Stimulated activated CD4-positive, alpha-beta T cell treated with anti-CD3 and anti-CD28 coated beads, Interleukin-12 subunit alpha, Interleukin-12 subunit beta, amount 100 ng/mL, for 4 hours (primary cell): ENCODE measurements around the gene FYN.

ENCODE experiments used
- DNase-seq: peaks from one replicate; pipeline ENCODE4 v3.0.0-alpha.2; 2020

The FYN gene

GRCh38 chr6:111829998-111830397, 43.3 kb downstream of the FYN start:
- DNase-seq = no peak

- no peak for DNase-seq
Observed at GRCh38 chr6:111829581-111829980, 43.7 kb downstream of the FYN start.

GRCh38 chr6:111828809-111829208, 44.4 kb downstream of the FYN start:
- DNase-seq = no peak

GRCh38 chr6:111825439-111826086, 47.7 kb downstream of the FYN start:
- DNase-seq = no peak

- no peak for DNase-seq
Observed at GRCh38 chr6:111824608-111825337, 48.5 kb downstream of the FYN start.

- DNase-seq = no peak
Observed at GRCh38 chr6:111823831-111824607, 49.2 kb downstream of the FYN start.

- DNase-seq = no peak
Observed at GRCh38 chr6:111823012-111823411, 50.2 kb downstream of the FYN start.

- no peak for DNase-seq
Observed at GRCh38 chr6:111819458-111819857, 53.8 kb downstream of the FYN start.

GRCh38 chr6:111818539-111819226, 54.6 kb downstream of the FYN start:
- DNase-seq = no peak

- no peak for DNase-seq
Observed at GRCh38 chr6:111817451-111818120, 55.7 kb downstream of the FYN start.

GRCh38 chr6:111813677-111814310, 59.5 kb downstream of the FYN start:
- no peak for DNase-seq

GRCh38 chr6:111813237-111813636, 60.0 kb downstream of the FYN start:
- no peak for DNase-seq

GRCh38 chr6:111812060-111813038, 60.9 kb downstream of the FYN start:
- DNase-seq = no peak

- DNase-seq = no peak
Observed at GRCh38 chr6:111810294-111811131, 62.7 kb downstream of the FYN start.

GRCh38 chr6:111809766-111810165, 63.5 kb downstream of the FYN start:
- DNase-seq = no peak

- DNase-seq = no peak
Observed at GRCh38 chr6:111809264-111809663, 64.0 kb downstream of the FYN start.

- DNase-seq = no peak
Observed at GRCh38 chr6:111808493-111808892, 64.8 kb downstream of the FYN start.

- no peak for DNase-seq
Observed at GRCh38 chr6:111806561-111807497, 66.4 kb downstream of the FYN start.

- DNase-seq = no peak
Observed at GRCh38 chr6:111806165-111806547, 67.1 kb downstream of the FYN start.
